ENCODE results near the gene PRR7.
A peak's percentile ranks its signal among the peaks of the same experiment; 100 is the strongest.

PRR7 gene

GRCh38 chr5:177470759-177471536, 24.3 kb downstream of the PRR7 start:
- peaks cover 5 to 53% of the 10 kb centered on the region in 2 experiments; a peak in 2 of 3 replicates for H3K36me3 ChIP-seq (ENCODE audit: control insufficient read depth in 2 of 2, insufficient read depth in 1 of 2, low read length in 2 of 2)
- H3K9me3 ChIP-seq (ENCODE audit: control insufficient read depth, insufficient read depth, low read depth, low read length), result no peaks in the 10 kb centered on the region
- H3K4me3 ChIP-seq (ENCODE audit: low read depth, low read length), result no peak overlapping the region
- CTCF ChIA-PET, result interaction anchor here (0.7 to 3.1 kb wide), 4 partner anchors 14 to 25 kb away, joined by 7 to 14 read pairs (median 10); no protein-coding TSS in a partner anchor
- peaks cover 4% of the 10 kb centered on the region for H3K4me1 ChIP-seq (ENCODE audit: control insufficient read depth, insufficient read depth, low read length)
- POLR2A ChIA-PET, result interaction anchor here (0.7 to 7.3 kb wide), 6 partner anchors 8 to 100 kb away, joined by 3 to 102 read pairs (median 6); partner anchors contain the start of gene PDLIM7
- TF ChIP-seq ZNF600 (tag by site-specific recombination; IDR thresholded peaks at IDR 0.05), result 0 out of 2 replicates have a peak, but pooled peaks have one; percentile 14
- no peak for TF ChIP-seq ZSCAN5A (tag by site-specific recombination; IDR thresholded peaks at IDR 0.05)
- H3K27ac ChIP-seq (ENCODE audit: extremely low read depth, low read depth, low read length), result no peak overlapping the region

DNA sequence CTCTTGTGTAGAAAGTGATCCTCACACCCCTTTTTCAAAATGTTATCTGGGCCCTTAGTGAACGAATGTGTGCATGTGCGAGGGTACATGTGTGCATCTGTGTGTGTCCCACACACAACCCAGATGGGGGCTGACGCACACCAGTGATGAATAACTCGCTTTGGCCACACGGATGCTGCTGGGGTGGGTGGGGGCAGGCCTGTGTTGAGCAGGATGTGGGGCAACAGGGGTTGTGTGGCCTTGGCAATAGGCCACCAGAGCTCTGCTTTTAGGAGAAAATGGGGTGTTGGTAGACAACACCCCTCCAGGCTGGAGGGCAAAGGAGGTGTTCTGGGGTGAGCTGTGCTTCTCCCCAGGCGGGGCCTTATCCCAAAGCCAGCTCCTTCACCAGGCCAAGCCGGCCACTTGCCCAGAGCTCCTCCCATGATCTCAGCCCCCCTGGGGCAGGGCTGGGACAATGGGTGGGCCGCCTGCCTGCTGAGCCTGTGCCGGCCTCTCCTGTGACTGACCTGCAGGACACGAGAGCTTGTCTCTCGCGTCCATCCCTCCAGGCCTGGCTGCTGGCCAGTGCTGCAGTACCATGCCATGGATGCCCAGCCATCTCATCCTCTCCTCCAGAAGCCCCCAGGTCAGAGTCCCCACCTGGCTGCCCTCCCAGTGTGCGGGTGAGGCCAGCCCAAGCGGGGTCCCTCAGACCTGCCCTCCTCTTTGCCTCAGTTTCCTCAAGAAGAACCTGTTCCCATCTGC, 25.2 kb downstream of the PRR7 start:
- CTCF ChIA-PET, result interaction anchor here (0.8 to 3.1 kb wide), 6 partner anchors 15 to 162 kb away, joined by 3 to 14 read pairs (median 6); no protein-coding TSS in a partner anchor
- H3K9me3 ChIP-seq (ENCODE audit: control insufficient read depth, insufficient read depth, low read depth, low read length), result no peaks in the 10 kb centered on the region
- POLR2A ChIA-PET, result interaction anchor here (0.7 to 7.3 kb wide), 11 partner anchors 9 to 101 kb away, joined by 3 to 102 read pairs (median 4); partner anchors contain the start of genes DDX41, DOK3 and PDLIM7
- peak overlapping the region; percentile 82; the same call in 1 of the 2 replicates for H3K27ac ChIP-seq (ENCODE audit: extremely low read depth, low read depth, low read length)
- peaks cover 4% of the 10 kb centered on the region for H3K4me1 ChIP-seq (ENCODE audit: control insufficient read depth, insufficient read depth, low read length)
- H3K4me3 ChIP-seq (ENCODE audit: low read depth, low read length), result peak overlapping the region; percentile 85
- H3K36me3 ChIP-seq (ENCODE audit: control insufficient read depth in 2 of 2, insufficient read depth in 1 of 2, low read length in 2 of 2), result peaks cover 3 to 44% of the 10 kb centered on the region in 2 experiments; a peak in 2 of 3 replicates
- TF ChIP-seq ZIC2 (tag by site-specific recombination; IDR thresholded peaks at IDR 0.05), result peak; percentile 87
- TF ChIP-seq ZNF366 (tag by site-specific recombination; conservative IDR thresholded peaks at IDR 0.05), result no peak

- H3K36me3 ChIP-seq (ENCODE audit: control insufficient read depth in 2 of 2, insufficient read depth in 1 of 2, low read length in 2 of 2), result peaks cover 0 to 35% of the 10 kb centered on the region in 2 experiments; a peak in 1 of 3 replicates
- H3K4me3 ChIP-seq (ENCODE audit: low read depth, low read length), result peak overlapping the region; percentile 85
- H3K9me3 ChIP-seq (ENCODE audit: control insufficient read depth, insufficient read depth, low read depth, low read length), result no peaks in the 10 kb centered on the region
- peak overlapping the region; percentile 82; the same call in 1 of the 2 replicates for H3K27ac ChIP-seq (ENCODE audit: extremely low read depth, low read depth, low read length)
- peaks cover 4% of the 10 kb centered on the region for H3K4me1 ChIP-seq (ENCODE audit: control insufficient read depth, insufficient read depth, low read length)
- ChIA-PET POLR2A (interaction anchor here (0.7 to 7.3 kb wide), 11 partner anchors 9 to 94 kb away, joined by 3 to 102 read pairs (median 4); partner anchors contain the start of genes DDX41, DOK3 and PDLIM7), CTCF (interaction anchor here (0.8 to 3.1 kb wide), 6 partner anchors 16 to 163 kb away, joined by 3 to 14 read pairs (median 6); no protein-coding TSS in a partner anchor)
- TF ChIP-seq KLF8 (tag by site-specific recombination; IDR thresholded peaks at IDR 0.05) (peak; percentile 44; the same call in 1 of the 2 replicates), ZFP3 (tag by site-specific recombination; IDR thresholded peaks at IDR 0.05; ENCODE audit: low read depth) (no peak), ZBTB48 (tag by site-specific recombination; IDR thresholded peaks at IDR 0.05) (peak; percentile 94), ZFP69B (tag by site-specific recombination; IDR thresholded peaks at IDR 0.05) (no peak), ZNF10 (tag by site-specific recombination; IDR thresholded peaks at IDR 0.05) (no peak), ZNF2 (tag by site-specific recombination; IDR thresholded peaks at IDR 0.05) (no peak), ZNF837 (tag by site-specific recombination; IDR thresholded peaks at IDR 0.05) (no peak), WT1 (tag by site-specific recombination; IDR thresholded peaks at IDR 0.05) (peak; percentile 54), ZNF747 (tag by site-specific recombination; IDR thresholded peaks at IDR 0.05) (no peak), REPIN1 (tag by site-specific recombination; IDR thresholded peaks at IDR 0.05; ENCODE audit: low read depth) (no peak), KLF10 (tag by site-specific recombination; IDR thresholded peaks at IDR 0.05) (peak; percentile 42)
- TF ChIP-seq, protein P1, sequence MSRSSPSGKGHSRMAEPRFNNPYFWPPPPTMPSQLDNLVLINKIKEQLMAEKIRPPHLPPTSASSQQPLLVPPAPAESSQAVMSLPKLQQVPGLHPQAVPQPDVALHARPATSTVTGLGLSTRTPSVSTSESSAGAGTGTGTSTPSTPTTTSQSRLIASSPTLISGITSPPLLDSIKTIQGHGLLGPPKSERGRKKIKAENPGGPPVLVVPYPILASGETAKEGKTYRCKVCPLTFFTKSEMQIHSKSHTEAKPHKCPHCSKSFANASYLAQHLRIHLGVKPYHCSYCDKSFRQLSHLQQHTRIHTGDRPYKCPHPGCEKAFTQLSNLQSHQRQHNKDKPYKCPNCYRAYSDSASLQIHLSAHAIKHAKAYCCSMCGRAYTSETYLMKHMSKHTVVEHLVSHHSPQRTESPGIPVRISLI (tag by site-specific recombination; IDR thresholded peaks at IDR 0.05), result no peak
- TF ChIP-seq, protein P2, sequence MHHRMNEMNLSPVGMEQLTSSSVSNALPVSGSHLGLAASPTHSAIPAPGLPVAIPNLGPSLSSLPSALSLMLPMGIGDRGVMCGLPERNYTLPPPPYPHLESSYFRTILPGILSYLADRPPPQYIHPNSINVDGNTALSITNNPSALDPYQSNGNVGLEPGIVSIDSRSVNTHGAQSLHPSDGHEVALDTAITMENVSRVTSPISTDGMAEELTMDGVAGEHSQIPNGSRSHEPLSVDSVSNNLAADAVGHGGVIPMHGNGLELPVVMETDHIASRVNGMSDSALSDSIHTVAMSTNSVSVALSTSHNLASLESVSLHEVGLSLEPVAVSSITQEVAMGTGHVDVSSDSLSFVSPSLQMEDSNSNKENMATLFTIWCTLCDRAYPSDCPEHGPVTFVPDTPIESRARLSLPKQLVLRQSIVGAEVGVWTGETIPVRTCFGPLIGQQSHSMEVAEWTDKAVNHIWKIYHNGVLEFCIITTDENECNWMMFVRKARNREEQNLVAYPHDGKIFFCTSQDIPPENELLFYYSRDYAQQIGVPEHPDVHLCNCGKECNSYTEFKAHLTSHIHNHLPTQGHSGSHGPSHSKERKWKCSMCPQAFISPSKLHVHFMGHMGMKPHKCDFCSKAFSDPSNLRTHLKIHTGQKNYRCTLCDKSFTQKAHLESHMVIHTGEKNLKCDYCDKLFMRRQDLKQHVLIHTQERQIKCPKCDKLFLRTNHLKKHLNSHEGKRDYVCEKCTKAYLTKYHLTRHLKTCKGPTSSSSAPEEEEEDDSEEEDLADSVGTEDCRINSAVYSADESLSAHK (tag by site-specific recombination; IDR thresholded peaks at IDR 0.05), result no peak
- TF ChIP-seq, protein P3, sequence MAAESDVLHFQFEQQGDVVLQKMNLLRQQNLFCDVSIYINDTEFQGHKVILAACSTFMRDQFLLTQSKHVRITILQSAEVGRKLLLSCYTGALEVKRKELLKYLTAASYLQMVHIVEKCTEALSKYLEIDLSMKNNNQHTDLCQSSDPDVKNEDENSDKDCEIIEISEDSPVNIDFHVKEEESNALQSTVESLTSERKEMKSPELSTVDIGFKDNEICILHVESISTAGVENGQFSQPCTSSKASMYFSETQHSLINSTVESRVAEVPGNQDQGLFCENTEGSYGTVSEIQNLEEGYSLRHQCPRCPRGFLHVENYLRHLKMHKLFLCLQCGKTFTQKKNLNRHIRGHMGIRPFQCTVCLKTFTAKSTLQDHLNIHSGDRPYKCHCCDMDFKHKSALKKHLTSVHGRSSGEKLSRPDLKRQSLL (tag by site-specific recombination; IDR thresholded peaks at IDR 0.05), result no peak
Observed at GRCh38 chr5:177472460-177473442, 26.1 kb downstream of the PRR7 start.
